Measurements from ENCODE around the gene RCBTB2. TPM values are rescaled to one million over a fixed set of nuclear protein-coding genes. Genes with fewer than 3 reads are reported as not detected.

Gene RCBTB2
- total and polyA plus RNA-seq, 4 donors = 4.1 to 9.0 (median 5.4) TPM

DNA sequence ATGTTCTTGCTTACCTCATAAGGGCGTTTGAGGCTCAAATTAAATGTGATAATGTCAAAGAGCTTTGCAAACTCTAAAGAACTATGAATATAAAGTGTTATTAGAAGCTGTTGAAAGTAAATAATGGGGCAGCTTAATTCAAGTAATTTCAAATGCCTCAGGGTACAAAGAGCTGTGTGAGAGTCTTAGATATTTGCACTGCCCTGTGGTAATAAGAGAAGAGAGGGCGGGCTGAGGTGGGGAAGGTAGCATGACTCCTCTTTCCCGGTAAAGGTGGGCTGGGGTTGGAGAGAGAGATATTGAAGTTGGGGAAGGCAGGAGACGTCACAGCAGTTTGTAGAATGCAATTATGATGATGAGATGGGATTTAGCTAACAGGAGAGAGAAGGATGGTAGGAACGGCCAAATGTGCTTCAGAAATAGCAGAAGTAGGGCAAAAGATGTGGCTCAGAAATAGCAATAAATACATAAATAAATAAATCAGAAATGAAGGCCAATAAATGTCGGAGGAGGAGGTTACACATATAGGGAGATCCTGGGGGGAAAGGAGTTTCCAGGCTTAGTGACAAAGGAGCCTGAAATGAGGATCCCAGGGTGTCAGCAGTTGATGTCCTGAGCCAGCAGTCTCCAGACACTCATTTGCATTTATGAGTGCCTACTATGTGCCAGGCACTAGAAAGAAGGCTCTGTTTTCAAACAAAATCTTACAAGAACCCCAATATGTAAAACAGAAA is 35.7 kb upstream of the RCBTB2 start (continued):
- no peak for TF ChIP-seq SP1 (IDR thresholded peaks at IDR 0.05)

DNA sequence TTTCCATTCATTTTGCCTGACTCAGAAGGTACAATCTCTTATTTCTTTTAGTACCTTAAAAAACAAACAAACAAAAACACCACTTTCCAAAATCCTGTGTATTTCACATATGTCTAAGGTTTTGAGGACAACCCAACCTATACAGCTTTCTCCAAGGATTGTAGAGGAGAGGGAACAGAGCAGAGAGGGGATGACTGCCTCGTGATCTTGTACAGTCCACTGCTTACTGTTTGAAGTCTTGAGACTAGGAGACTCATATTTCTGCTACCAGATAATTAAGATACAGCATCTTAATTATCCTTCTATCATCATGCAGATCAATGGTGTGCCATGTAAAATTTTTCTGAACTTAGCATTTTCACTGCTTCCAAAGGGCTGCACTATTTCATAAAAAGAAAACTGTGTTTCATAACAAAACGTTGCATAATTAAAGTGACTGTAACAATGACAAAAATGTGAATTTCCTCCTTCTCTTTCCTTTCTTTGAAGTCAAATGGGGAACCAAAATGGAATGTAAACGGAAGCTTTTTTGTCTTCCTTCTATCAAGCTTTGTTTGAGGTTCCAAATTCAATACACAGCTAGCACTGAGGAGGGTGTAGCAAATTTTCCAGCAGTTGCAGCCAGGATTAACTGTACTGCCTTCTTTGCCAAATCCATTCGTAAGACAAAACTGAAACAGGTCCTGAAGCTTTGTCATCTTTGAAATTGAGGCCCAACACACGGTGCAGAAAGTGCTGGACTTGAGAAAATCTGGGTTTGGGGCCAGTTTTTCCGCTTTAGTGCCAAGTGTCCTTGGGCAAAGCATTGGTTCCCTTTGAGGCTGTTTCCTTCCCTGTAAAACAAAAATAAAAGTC is 34.9 kb upstream of the RCBTB2 start:
- peaks cover 0 to under 1% (median 0%) of the 10 kb centered on the region in 4 donors for H3K4me1 ChIP-seq (ENCODE audit: control insufficient read depth in 4 of 4, insufficient read depth in 4 of 4, low read length in 3 of 4)
- no peaks in the 10 kb centered on the region for H3K36me3 ChIP-seq (ENCODE audit: control insufficient read depth in 4 of 4, insufficient read depth in 3 of 4, low read depth in 1 of 4, low read length in 3 of 4)
- H3K27me3 ChIP-seq (ENCODE audit: control insufficient read depth in 4 of 4, insufficient read depth in 4 of 4, low read length in 3 of 4) = no peaks in the 10 kb centered on the region
- H3K4me3 ChIP-seq (ENCODE audit: low read depth in 1 of 3, low read length in 3 of 3) = no peak overlapping the region
- no peaks in the 10 kb centered on the region for H3K9me3 ChIP-seq (ENCODE audit: control insufficient read depth in 4 of 4, low read length in 3 of 4)
- TF ChIP-seq RAD21 (IDR thresholded peaks at IDR 0.05) (peak in 1 of 2 donors; percentile 33), EGR1 (IDR thresholded peaks at IDR 0.05; ENCODE audit: low read depth in 2 of 2) (no peak)
- H3K9ac ChIP-seq (ENCODE audit: low read depth in 1 of 2, low read length in 2 of 2) = no peak overlapping the region
- 39% methylated on average over 6 of the region's 6 CpGs for WGBS
- H3K27ac ChIP-seq (ENCODE audit: low read depth in 1 of 2, low read length in 2 of 2) = peak overlapping the region; percentile 32 to 52
- no peak for DNase-seq (ENCODE audit: low spot score)

DNA sequence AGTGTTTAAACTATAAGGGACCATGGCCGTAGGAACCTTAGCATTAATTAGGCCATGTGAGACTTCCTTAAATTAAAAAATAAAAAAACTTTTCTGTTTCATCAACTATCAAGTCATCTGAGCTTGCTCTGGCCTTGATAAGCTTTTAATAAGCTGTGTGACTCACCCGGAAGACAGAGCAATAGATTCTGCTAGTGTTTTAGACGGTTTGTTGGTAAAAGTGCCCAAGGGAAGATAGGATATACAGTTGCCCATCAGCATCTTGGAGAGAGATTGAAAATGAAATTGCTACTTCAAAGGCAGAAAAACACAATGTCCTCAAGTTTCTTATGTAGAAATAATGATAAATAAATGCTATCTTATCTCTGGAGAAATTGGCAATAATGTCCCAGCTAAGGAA is 31.2 kb upstream of the RCBTB2 start:
- Histone ChIP-seq H3K9ac (ENCODE audit: low read depth in 1 of 2, low read length in 2 of 2) (no peak overlapping the region), H3K9me3 (ENCODE audit: control insufficient read depth in 4 of 4, low read length in 3 of 4) (no peaks in the 10 kb centered on the region), H3K36me3 (ENCODE audit: control insufficient read depth in 4 of 4, insufficient read depth in 3 of 4, low read depth in 1 of 4, low read length in 3 of 4) (no peaks in the 10 kb centered on the region), H3K4me1 (ENCODE audit: control insufficient read depth in 4 of 4, insufficient read depth in 4 of 4, low read length in 3 of 4) (peaks cover 0 to 2% (median 0%) of the 10 kb centered on the region in 4 donors), H3K4me3 (ENCODE audit: low read depth in 1 of 3, low read length in 3 of 3) (no peak overlapping the region), H3K27ac (ENCODE audit: low read depth in 1 of 2, low read length in 2 of 2) (no peak overlapping the region), H3K27me3 (ENCODE audit: control insufficient read depth in 4 of 4, insufficient read depth in 4 of 4, low read length in 3 of 4) (no peaks in the 10 kb centered on the region)
- 70% methylated on average over 3 of the region's 3 CpGs for WGBS
- DNase-seq (ENCODE audit: low spot score) = no peak
- TF ChIP-seq HNF4A (conservative IDR thresholded peaks at IDR 0.05) (no peak), NR2F2 (IDR thresholded peaks at IDR 0.05) (no peak), FOXA2 (IDR thresholded peaks at IDR 0.05) (no peak), RAD21 (IDR thresholded peaks at IDR 0.05) (no peak), SP1 (IDR thresholded peaks at IDR 0.05) (no peak), HNF4G (IDR thresholded peaks at IDR 0.05) (no peak), FOXA1 (IDR thresholded peaks at IDR 0.05) (no peak), JUND (IDR thresholded peaks at IDR 0.05) (no peak), TAF1 (conservative IDR thresholded peaks at IDR 0.05) (no peak)
- TF ChIP-seq, protein P1, sequence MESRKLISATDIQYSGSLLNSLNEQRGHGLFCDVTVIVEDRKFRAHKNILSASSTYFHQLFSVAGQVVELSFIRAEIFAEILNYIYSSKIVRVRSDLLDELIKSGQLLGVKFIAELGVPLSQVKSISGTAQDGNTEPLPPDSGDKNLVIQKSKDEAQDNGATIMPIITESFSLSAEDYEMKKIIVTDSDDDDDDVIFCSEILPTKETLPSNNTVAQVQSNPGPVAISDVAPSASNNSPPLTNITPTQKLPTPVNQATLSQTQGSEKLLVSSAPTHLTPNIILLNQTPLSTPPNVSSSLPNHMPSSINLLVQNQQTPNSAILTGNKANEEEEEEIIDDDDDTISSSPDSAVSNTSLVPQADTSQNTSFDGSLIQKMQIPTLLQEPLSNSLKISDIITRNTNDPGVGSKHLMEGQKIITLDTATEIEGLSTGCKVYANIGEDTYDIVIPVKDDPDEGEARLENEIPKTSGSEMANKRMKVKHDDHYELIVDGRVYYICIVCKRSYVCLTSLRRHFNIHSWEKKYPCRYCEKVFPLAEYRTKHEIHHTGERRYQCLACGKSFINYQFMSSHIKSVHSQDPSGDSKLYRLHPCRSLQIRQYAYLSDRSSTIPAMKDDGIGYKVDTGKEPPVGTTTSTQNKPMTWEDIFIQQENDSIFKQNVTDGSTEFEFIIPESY (IDR thresholded peaks at IDR 0.05) = no peak
- TF ChIP-seq, protein P2, sequence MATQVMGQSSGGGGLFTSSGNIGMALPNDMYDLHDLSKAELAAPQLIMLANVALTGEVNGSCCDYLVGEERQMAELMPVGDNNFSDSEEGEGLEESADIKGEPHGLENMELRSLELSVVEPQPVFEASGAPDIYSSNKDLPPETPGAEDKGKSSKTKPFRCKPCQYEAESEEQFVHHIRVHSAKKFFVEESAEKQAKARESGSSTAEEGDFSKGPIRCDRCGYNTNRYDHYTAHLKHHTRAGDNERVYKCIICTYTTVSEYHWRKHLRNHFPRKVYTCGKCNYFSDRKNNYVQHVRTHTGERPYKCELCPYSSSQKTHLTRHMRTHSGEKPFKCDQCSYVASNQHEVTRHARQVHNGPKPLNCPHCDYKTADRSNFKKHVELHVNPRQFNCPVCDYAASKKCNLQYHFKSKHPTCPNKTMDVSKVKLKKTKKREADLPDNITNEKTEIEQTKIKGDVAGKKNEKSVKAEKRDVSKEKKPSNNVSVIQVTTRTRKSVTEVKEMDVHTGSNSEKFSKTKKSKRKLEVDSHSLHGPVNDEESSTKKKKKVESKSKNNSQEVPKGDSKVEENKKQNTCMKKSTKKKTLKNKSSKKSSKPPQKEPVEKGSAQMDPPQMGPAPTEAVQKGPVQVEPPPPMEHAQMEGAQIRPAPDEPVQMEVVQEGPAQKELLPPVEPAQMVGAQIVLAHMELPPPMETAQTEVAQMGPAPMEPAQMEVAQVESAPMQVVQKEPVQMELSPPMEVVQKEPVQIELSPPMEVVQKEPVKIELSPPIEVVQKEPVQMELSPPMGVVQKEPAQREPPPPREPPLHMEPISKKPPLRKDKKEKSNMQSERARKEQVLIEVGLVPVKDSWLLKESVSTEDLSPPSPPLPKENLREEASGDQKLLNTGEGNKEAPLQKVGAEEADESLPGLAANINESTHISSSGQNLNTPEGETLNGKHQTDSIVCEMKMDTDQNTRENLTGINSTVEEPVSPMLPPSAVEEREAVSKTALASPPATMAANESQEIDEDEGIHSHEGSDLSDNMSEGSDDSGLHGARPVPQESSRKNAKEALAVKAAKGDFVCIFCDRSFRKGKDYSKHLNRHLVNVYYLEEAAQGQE (IDR thresholded peaks at IDR 0.05) = no peak
- TF ChIP-seq, protein P3, sequence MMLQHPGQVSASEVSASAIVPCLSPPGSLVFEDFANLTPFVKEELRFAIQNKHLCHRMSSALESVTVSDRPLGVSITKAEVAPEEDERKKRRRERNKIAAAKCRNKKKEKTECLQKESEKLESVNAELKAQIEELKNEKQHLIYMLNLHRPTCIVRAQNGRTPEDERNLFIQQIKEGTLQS (IDR thresholded peaks at IDR 0.05) = no peak
- TF ChIP-seq, protein P4, sequence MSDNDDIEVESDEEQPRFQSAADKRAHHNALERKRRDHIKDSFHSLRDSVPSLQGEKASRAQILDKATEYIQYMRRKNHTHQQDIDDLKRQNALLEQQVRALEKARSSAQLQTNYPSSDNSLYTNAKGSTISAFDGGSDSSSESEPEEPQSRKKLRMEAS (IDR thresholded peaks at IDR 0.05) = no peak
- TF ChIP-seq, protein P5, sequence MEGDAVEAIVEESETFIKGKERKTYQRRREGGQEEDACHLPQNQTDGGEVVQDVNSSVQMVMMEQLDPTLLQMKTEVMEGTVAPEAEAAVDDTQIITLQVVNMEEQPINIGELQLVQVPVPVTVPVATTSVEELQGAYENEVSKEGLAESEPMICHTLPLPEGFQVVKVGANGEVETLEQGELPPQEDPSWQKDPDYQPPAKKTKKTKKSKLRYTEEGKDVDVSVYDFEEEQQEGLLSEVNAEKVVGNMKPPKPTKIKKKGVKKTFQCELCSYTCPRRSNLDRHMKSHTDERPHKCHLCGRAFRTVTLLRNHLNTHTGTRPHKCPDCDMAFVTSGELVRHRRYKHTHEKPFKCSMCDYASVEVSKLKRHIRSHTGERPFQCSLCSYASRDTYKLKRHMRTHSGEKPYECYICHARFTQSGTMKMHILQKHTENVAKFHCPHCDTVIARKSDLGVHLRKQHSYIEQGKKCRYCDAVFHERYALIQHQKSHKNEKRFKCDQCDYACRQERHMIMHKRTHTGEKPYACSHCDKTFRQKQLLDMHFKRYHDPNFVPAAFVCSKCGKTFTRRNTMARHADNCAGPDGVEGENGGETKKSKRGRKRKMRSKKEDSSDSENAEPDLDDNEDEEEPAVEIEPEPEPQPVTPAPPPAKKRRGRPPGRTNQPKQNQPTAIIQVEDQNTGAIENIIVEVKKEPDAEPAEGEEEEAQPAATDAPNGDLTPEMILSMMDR (IDR thresholded peaks at IDR 0.05; ENCODE audit: low read depth, low read length, missing input control) = no peak
